Astrocyte of the spinal cord (primary cell): ENCODE results near the gene SPATA18.

Experiments
- DNase-seq: peaks from one replicate; pipeline ENCODE4 v3.0.0; 2011; ENCODE audit warnings: low read depth, low spot score
- H3K4me3 ChIP-seq: 2 replicates; pipeline ENCODE4 v1.5.1; 2011; ENCODE audit warnings: low read depth, mild to moderate bottlenecking, low read length, moderate library complexity
- in situ Hi-C: cut with HindIII; loops from 2 replicates; pipeline ENCODE4 v1.10.0; 2017; ENCODE audit warnings: low sequenced_read_pairs
- TF ChIP-seq, protein P1 (sequence below): IDR thresholded peaks from 2 replicates; pipeline ENCODE4 v1.5.1; 2012; ENCODE audit warnings: low read depth, mild to moderate bottlenecking, low read length, inconsistent platforms

Gene SPATA18

DNA sequence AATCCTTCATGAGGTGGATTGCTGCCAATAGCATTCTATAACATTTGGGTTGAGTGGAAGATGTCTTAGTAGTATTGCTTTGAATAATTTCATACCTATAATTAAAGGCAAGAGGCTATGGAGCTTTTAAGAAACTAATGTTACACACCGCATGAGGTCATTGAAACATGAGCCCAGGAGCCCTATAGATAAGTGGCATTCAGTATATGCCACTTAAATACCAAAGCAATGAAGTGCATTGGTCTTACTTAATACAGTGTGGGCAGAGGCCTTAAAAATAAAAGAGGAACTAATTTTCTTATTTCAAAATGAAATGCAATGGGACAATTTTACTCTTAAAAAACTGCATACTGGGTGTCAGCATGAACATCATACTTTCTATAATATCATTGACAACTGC, 47.5 kb downstream of the SPATA18 start:
- no peak for DNase-seq
- TF ChIP-seq, protein P1, sequence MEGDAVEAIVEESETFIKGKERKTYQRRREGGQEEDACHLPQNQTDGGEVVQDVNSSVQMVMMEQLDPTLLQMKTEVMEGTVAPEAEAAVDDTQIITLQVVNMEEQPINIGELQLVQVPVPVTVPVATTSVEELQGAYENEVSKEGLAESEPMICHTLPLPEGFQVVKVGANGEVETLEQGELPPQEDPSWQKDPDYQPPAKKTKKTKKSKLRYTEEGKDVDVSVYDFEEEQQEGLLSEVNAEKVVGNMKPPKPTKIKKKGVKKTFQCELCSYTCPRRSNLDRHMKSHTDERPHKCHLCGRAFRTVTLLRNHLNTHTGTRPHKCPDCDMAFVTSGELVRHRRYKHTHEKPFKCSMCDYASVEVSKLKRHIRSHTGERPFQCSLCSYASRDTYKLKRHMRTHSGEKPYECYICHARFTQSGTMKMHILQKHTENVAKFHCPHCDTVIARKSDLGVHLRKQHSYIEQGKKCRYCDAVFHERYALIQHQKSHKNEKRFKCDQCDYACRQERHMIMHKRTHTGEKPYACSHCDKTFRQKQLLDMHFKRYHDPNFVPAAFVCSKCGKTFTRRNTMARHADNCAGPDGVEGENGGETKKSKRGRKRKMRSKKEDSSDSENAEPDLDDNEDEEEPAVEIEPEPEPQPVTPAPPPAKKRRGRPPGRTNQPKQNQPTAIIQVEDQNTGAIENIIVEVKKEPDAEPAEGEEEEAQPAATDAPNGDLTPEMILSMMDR: no peak
- no peak overlapping the region for H3K4me3 ChIP-seq
- in situ Hi-C loops: no loop called here

DNA sequence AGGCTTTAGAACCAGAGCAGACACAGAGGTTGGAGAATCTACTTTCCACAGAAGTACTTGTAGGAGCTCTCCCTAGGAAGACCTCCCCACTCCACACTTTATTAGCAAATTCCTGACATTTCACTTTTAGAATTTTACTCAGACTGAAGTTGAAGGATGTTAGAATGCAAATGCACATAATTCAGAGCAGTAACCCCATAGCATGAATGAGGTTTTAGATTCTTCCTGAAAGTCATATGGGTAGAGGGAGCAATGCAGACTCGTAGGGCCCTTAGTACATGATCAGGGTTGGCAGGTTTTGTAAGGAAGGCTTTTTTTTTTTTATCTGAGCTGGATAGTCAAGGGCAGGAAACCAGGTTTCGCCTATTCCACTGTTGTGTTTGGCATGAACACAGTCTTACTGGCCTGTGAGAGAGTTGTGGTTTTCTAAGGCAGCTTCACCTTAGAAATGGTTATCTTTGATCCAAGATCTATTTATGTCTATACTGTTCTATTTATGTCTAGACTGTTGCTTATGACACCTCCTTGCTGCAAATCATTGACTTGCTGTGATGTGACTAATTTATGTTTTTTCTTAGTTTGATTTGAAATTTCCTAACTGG, 48.9 kb downstream of the SPATA18 start:
- peak; percentile 65 for DNase-seq

DNA sequence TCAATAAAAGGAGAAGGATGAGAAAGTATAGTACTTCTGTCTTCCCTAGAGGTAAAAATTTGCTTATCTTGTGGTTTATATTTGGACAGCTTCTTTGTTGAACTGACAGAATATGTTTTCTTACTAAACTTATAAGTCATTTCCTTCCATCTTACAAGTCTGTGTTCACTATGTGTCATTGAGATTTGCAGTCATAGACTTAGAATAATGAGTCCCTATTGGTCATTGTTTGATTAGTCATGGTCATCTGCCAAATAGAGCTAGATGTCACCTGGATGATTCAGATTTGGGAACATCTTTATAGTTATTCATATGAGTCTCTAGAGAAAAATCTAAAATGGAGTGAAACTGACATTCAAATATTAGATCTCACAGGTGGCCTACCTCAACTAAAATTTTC, 51.5 kb downstream of the SPATA18 start:
- TF ChIP-seq, protein P1: no peak
- peak; percentile 22 for DNase-seq
- in situ Hi-C loops: no loop called here
- H3K4me3 ChIP-seq: no peak overlapping the region

More for the DNA sequence above, 48.9 kb downstream of the SPATA18 start:
- TF ChIP-seq, protein P1: no peak
- in situ Hi-C loops: no loop called here
- H3K4me3 ChIP-seq: no peak overlapping the region

DNA sequence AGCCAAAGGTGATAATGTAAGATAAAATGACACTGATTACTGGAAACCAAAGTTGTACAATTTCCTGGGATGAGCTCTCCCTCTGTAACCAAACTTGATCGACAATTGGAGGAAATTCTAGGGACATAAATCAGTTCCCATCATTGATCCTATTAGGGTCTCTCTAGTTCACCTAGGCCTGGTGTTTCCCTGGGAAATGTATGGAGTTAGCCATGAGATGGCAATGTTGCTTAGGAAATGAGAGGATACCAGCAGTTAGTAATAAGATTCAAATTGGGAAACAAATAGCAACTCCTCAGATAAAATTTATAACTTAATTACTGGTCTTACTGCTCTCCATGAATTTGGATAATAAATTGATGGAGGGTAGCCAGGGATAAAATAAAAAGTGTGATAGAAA, 52.2 kb downstream of the SPATA18 start:
- TF ChIP-seq, protein P1: peak; percentile 30
- in situ Hi-C loops: no loop called here
- DNase-seq: no peak
- H3K4me3 ChIP-seq: no peak overlapping the region

DNA sequence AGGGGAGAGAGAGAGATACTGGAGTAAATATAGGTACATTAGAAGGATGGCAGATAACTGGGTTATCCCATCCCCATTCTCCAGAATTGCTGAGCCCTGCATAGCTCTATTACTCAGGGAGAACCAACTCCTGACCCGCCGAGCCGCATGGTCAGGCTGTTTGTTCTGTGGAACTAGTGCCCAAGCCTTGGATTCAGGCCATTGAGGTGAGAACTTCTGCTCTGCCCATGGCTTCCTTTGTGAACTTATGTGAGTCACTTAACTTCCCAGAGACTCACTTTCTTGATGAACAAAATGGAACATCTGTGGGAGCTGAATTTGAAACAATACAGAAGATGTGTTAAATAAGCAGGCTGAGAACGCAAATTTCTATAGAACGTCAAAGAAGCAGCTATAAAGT, 54.2 kb downstream of the SPATA18 start:
- TF ChIP-seq, protein P1: no peak
- no peak for DNase-seq
- no peak overlapping the region for H3K4me3 ChIP-seq
- in situ Hi-C loops: no loop called here

DNA sequence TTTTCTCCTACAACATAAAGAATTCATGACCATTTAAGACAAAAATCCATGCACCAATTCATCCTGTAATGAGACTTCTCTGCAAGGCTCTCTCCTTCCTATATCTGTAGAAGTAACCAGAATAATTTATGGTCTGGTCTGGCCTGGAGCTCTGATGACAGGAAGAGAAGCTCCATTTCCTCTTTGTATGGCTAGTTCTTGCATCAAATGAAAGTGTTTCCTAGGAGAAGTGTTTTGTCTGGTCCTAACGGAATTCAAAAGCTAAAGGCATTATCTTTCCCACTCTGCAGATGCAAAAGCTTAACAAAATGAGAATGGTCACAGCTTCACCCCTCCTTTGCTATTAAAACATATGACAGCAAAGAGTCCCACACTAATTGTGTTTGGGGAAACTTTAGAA, 55.1 kb downstream of the SPATA18 start:
- in situ Hi-C loops: no loop called here
- no peak overlapping the region for H3K4me3 ChIP-seq
- TF ChIP-seq, protein P1: no peak
- DNase-seq: no peak

DNA sequence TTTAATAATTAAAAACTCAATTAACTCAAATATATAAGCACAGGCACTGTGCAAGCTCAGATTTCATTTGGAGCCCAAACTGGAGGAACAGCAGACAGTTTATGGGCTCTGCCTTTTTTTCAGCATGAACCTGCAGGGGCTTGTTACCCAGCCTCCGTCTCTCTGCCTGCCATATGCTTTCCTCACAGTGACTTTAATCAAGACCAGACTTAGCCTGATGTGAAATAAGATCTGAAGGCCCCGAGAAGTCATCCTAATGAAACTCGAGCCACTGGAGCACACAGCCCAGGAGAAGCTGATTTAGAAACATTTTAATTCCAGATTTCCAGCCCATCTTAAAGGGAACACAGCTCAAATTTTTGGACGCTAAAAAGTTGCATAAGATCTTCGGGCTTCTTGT, 55.6 kb downstream of the SPATA18 start:
- H3K4me3 ChIP-seq: no peak overlapping the region
- TF ChIP-seq, protein P1: no peak
- in situ Hi-C loops: no loop called here
- no peak for DNase-seq
